ENCODE measurements around the gene CCDC51. TPM values are rescaled to one million over a fixed set of nuclear protein-coding genes. Genes with fewer than 3 reads are reported as not detected.

Gene CCDC51
- total and polyA plus RNA-seq, 2 of the 13 experiments (the other 11 are each of a cell fraction or from before 2014, with no cell fraction given), result 18.1 to 29.4 TPM

DNA sequence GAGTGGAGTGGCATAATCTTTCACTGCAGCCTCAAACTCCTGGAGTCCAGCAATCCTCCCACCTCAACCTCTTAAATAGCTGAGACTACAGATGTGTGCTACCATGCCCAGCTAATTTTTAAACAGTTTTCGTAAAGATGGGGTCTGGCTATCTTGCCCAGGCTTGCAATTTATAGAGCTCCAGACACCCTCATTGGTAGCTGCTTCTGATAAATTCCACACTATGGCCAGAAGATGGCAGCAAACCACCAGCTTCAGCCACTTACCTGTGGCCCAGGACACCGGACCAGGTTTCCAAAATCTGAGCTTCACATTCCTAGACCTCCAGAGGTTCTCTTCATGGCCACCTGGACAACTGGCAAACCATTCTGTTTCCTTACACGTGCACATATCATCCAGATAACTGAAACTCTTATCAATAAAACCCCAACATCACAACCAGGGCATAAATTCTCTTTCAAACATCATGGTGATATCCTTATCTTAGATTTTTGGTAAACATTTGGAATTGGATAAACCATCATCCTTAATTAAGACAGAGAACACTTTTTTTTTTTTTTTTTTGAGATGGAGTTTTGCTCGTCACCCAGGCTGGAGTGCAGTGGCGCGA is 39.0 kb downstream of the CCDC51 start (continued):
- no peak for TF ChIP-seq PRDM4 (CRISPR knock-in tag; IDR thresholded peaks at IDR 0.05; ENCODE audit: borderline replicate concordance)
- TF ChIP-seq ZNF10 (CRISPR knock-in tag; IDR thresholded peaks at IDR 0.05; ENCODE audit: borderline replicate concordance, low read depth), result no peak
- peak; percentile 44 for TF ChIP-seq ZEB1 (IDR thresholded peaks at IDR 0.05; ENCODE audit: insufficient replicate concordance, low read depth)
- TF ChIP-seq ZNF576 (CRISPR knock-in tag; IDR thresholded peaks at IDR 0.05), result no peak
- 0 out of 2 replicates have a peak, but pooled peaks have one; percentile 21 for TF ChIP-seq HNF1B (CRISPR knock-in tag; IDR thresholded peaks at IDR 0.05)
- peak; percentile 84 for TF ChIP-seq STAG1 (CRISPR knock-in tag; IDR thresholded peaks at IDR 0.05)
- TF ChIP-seq ZNF326 (CRISPR knock-in tag; IDR thresholded peaks at IDR 0.05; ENCODE audit: borderline replicate concordance), result no peak
- peak; percentile 68; the same call in 1 of the 2 replicates for TF ChIP-seq NAIF1 (CRISPR knock-in tag; IDR thresholded peaks at IDR 0.05; ENCODE audit: borderline replicate concordance)
- TF ChIP-seq HMGA1 (CRISPR knock-in tag; conservative IDR thresholded peaks at IDR 0.05), result no peak
- TF ChIP-seq SOX13 (IDR thresholded peaks at IDR 0.05), result no peak
- TF ChIP-seq SOX13 (CRISPR knock-in tag; conservative IDR thresholded peaks at IDR 0.05 in 1 of 2, IDR thresholded peaks at IDR 0.05 in 1 of 2), result peak in 1 of 2 experiments; percentile 5; a peak in 1 of 4 replicates
- TF ChIP-seq ZNF816 (CRISPR knock-in tag; IDR thresholded peaks at IDR 0.05; ENCODE audit: borderline replicate concordance), result 0 out of 2 replicates have a peak, but pooled peaks have one; percentile 27
- no peak for TF ChIP-seq JUN (CRISPR knock-in tag; IDR thresholded peaks at IDR 0.05)
- TF ChIP-seq, protein P1, sequence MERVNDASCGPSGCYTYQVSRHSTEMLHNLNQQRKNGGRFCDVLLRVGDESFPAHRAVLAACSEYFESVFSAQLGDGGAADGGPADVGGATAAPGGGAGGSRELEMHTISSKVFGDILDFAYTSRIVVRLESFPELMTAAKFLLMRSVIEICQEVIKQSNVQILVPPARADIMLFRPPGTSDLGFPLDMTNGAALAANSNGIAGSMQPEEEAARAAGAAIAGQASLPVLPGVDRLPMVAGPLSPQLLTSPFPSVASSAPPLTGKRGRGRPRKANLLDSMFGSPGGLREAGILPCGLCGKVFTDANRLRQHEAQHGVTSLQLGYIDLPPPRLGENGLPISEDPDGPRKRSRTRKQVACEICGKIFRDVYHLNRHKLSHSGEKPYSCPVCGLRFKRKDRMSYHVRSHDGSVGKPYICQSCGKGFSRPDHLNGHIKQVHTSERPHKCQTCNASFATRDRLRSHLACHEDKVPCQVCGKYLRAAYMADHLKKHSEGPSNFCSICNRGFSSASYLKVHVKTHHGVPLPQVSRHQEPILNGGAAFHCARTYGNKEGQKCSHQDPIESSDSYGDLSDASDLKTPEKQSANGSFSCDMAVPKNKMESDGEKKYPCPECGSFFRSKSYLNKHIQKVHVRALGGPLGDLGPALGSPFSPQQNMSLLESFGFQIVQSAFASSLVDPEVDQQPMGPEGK (CRISPR knock-in tag; IDR thresholded peaks at IDR 0.05), result no peak
- no peak for TF ChIP-seq TCF12 (IDR thresholded peaks at IDR 0.05)
- TF ChIP-seq TCF12 (CRISPR knock-in tag; IDR thresholded peaks at IDR 0.05), result no peak
- no peak for TF ChIP-seq ZNF138 (CRISPR knock-in tag; IDR thresholded peaks at IDR 0.05; ENCODE audit: low read depth)
- no peak for TF ChIP-seq ZNF350 (CRISPR knock-in tag; IDR thresholded peaks at IDR 0.05; ENCODE audit: borderline replicate concordance, low read depth)
- no peak for TF ChIP-seq ZKSCAN8 (CRISPR knock-in tag; IDR thresholded peaks at IDR 0.05; ENCODE audit: borderline replicate concordance)
- no peak for TF ChIP-seq MTF2 (CRISPR knock-in tag; IDR thresholded peaks at IDR 0.05; ENCODE audit: borderline replicate concordance)
- TF ChIP-seq TEAD3 (CRISPR knock-in tag; optimal IDR thresholded peaks at IDR 0.05; ENCODE audit: borderline replicate concordance), result peak; percentile 78
- TF ChIP-seq, protein P2, sequence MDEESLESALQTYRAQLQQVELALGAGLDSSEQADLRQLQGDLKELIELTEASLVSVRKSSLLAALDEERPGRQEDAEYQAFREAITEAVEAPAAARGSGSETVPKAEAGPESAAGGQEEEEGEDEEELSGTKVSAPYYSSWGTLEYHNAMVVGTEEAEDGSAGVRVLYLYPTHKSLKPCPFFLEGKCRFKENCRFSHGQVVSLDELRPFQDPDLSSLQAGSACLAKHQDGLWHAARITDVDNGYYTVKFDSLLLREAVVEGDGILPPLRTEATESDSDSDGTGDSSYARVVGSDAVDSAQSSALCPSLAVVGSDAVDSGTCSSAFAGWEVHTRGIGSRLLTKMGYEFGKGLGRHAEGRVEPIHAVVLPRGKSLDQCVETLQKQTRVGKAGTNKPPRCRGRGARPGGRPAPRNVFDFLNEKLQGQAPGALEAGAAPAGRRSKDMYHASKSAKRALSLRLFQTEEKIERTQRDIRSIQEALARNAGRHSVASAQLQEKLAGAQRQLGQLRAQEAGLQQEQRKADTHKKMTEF (CRISPR knock-in tag; IDR thresholded peaks at IDR 0.05), result 0 out of 2 replicates have a peak, but pooled peaks have one; percentile 15

Measured in HepG2 (cell line).